Esophagus mucosa (tissue), 1 donor: ENCODE data around the gene BICDL1. TPM values are rescaled to one million over a fixed set of nuclear protein-coding genes. Genes with fewer than 3 reads are reported as not detected.
"Not testable (repeated sequence)": the region's sequence is repeated elsewhere in the genome, so short reads cannot be mapped to it uniquely, and the experiment has no call there.

Source experiments
- ATAC-seq: fragments of 200-7000 bp; cut with Tn5 transposase; one replicate; pipeline ENCODE4 v1.9.1; 2020
- total RNA-seq: library from RNA; stranded (reverse); gene quantifications from one replicate; pipeline ENCODE4 v1.2.4, GENCODE V29; 2023
- donor health status: DM: yes; HTN: yes; CAD: no.

The BICDL1 gene
- total RNA-seq, result 32.6 TPM

DNA sequence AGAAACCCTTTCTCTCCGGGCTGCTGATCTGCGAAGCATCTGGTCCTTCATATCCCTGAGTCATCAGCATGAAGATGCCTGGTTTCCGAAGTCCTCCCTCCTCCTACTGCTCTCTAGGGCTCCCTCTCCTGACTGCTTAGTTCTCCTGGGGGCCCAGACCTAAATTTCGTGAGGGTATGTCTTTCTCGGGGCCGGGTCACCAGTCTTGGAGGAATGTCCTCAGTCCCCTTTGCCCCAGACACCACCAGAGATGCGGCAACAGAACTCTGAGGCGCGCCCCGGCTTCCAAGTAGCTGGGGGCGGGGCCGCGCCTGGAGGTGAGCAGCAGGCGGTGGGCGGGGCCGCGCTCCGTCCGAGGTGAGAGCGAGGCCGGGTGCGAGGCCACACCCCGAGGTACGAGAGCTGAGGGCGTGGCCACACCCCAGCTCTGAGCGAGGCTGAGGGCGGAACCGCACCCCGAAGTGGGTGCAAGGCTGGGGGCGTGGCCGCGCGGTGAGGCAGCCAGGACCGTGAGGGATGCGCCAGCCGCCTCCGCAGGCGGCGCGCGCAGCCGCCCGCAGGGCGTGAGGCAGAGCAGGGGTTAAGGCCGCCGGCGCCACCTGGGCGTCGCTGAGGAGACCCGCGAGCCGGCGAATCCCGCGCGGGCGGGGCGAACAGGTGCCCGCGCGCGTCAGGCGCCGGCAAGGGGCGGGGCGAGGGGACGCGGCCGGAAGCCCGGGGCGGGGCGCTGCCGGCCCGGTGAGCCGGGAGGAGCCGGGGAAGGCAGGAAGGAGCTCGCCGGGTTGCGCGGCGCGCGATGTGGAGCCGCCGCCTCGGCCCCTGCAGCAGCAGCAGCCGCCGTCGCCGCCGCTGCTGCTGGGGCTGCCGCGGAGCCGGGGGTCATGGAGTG is at the start of gene BICDL1:
TSS of gene BICDL1 (plus strand) at position 765 of the 889 bp plus-strand sequence. CDS start 633 bp downstream, outside the sequence.
- ATAC-seq, result peak; percentile 98

- peak; percentile 87 for ATAC-seq
Observed at GRCh38 chr12:119940897-119941296, 48.1 kb upstream of the BICDL1 start.

DNA sequence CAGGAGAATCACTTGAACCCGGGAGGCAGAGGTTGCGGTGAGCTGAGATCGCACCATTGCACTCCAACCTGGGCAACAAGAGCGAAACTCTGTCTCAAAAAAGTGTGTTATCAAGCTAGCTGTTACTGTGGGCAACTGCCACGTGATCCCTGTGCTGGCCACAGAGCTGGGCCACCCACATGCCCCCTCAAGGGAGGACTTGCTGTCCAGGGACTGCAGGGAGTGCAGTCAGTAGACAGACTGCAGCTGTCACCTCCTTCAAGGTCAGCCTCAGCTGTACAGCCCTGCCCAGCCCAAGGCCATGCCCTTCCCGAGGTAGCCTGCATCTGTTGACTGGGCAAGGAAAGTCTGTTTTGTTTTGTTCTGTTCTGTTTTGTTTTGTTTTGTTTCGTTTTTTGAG is 46.6 kb upstream of the BICDL1 start:
- no peak for ATAC-seq

GRCh38 chr12:119946213-119946612 is 42.8 kb upstream of the BICDL1 start:
- no peak for ATAC-seq

DNA sequence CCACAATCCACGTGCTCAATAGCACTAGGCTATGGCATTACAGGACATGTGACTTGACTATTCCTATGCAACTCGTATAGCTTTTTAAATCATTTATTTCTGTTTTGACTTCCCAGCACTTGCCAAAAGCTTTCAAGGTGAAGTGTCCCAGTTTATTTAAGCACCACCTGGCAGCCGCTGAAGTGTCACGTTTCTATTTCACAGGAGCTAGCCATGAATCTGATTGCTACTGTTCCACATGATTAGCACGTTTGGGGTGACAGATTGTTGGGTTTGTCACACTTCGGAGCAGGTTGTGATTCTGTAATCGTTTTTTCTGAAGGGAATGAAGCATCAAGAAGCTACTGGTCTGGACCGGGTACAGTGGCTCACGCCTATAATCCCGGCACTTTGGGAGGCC is 39.9 kb upstream of the BICDL1 start:
- no peak for ATAC-seq

DNA sequence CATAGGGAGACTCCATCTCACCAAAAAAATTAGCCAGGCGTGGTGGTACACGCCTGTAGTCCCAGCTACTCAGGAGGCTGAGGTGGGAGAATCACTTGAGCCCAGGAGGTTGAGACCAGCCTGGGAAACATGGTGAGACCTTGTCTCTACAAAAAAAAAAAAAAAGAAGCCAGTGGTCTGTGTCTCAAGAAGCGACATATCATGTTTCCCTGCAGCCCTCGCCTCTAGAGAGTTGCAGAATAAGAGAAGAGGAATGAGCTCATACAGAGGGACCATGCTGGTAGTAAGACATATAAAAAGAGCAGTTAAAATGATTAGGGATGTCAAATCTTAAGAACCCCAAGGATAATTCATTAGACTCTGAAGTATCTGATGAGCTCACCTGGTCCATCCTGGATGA is 39.4 kb upstream of the BICDL1 start:
- no peak for ATAC-seq

DNA sequence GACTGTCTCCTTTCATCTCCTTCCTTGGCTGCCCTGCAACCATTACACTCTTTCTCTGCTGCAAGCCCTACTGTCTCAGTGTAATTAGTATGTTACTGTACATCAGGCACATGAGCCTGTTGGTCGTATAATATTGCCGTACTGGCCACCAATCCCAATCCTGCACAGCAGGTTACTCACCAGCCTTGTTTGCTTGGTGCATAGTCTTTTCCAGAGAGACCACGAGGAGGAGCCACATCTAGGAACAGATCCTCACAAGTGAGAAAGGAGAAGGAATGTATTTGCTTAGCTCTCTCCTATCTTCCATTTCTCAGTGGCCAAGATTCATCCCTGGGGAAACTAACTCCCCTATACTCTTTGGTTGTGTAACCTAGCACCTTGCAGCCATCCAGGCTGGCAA is 33.0 kb upstream of the BICDL1 start:
- no peak for ATAC-seq

DNA sequence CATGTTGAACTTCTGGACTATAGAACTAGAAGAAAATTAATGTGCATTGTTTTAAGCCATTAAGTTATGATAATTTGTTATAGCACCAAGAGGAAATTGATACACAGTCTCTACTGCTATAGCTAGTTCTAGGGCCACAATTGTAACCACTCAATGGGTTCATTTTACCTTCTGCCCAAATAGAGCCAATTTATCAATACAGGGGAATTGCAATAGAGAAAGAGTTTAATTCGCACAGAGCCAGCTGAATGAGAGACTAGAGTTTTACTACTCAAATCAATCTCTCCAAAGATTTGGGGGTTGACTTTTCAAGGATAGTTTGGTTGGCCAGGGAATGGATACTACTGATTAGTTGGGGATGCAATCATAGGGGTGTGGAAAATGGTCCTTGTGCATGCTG is 31.9 kb upstream of the BICDL1 start:
- ATAC-seq, result no peak

- ATAC-seq, result no peak
Observed at GRCh38 chr12:119959435-119959834, 29.6 kb upstream of the BICDL1 start.

- no peak for ATAC-seq
Observed at GRCh38 chr12:119964123-119964522, 24.9 kb upstream of the BICDL1 start.

DNA sequence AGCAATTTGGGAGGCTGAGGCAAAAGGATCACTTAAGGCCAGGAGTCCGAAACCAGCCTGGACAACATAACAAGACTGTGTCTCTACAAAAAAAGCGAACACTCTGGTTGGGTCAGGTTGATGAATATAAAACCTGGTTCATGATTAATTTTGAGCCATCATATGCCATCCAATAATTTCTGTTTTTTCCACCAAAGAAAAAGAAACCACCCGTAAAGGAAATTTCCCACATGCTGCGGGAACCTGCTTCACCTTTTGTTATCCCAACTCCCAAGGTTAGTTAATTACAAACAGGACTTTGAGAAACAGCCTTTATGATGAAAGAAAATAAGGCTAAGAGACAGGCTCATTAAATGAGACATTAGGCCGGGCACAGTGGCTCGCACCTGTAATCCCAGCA is 24.1 kb upstream of the BICDL1 start:
- ATAC-seq, result no peak

GRCh38 chr12:119980242-119980641 is 8.8 kb upstream of the BICDL1 start:
- ATAC-seq, result no peak

- ATAC-seq, result not testable (repeated sequence)
Observed at GRCh38 chr12:119980702-119981101, 8.3 kb upstream of the BICDL1 start.

DNA sequence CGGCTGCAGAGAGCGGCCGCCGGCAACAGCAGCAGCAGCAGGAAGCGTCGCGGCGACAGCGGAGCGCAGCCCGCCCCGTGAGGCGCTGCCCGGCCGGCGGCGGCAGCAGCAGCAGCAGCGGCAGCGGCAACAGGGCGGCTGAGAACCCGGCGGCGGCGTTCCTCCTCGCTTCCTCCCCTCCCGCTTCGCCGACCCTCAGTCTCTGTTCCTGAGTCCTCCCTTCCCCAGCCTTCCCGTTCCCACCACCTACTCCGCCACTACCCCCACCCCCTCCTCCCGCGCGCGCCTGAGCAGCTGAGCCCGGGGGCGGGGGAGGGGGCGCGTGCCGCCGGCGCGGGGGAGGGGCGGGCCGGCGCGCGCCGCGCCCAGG is 310 bp downstream of the BICDL1 start:
- ATAC-seq, result no peak

- peak; percentile 45 for ATAC-seq
Observed at GRCh38 chr12:119989731-119990381, 820 bp downstream of the BICDL1 start.

GRCh38 chr12:119990382-119990874 is 1.4 kb downstream of the BICDL1 start:
- peak; percentile 9 for ATAC-seq

DNA sequence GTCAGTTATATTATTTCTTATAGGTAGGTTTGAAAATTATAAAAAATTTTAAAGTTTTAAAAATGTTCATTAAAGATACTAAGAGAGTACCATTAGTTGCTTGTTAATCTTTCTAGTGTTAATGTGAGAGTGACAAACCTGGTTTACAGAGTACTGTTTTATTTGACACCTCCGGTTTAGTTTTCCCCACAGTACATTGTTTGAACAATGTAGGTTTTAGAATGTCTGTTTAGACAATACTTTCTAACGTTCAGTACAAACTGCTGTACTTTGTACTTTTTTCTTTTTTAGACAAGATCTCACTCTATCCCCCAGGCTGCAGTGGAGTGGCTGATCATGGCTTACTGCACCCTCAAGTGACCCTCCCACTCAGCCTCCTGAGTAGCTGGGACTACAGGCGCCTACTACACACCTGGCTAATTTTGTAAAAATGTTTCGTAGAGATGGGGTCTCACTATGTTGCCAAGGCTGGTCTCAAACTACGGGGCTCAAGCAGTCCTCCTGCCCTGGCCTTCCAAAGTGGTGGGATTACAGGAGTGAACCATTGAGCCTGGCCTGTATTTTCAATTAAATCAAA is 3.2 kb downstream of the BICDL1 start:
- no peak for ATAC-seq

DNA sequence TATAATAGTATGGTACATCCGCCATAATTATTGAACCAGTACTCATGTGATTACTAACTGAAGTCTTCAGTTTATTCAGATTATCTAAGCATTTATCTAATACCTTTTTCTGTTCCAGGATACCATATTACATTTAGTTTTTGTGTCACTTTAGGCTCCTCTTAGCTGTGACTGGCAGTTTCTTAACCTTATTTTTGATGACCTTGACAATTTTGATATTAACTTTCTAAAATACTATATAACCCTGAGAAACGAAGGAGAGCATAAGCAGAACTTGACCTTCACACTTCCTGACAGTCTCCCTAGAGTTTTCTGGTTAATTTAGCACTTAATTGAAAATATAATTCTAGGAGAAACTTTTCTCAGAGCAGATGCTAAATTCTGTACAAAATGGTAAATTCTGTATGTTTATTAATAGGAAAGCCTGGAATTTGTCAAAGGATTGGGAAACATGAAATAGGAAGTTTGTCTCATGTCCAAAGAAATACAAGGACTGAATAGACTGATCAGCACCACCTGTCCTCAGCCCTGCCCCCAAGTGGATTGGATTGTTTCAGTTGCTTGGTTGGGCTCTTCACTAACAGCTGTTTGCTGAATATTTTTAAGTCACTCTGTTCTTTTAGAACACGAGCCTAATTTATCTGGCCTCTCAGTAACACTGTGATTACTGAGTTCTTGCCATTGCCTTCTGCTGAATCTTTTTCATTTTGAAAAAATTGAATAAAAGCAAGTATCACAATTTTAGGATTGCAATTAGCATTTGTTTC is 6.0 kb downstream of the BICDL1 start:
- ATAC-seq, result no peak

GRCh38 chr12:119996417-119996816 is 7.4 kb downstream of the BICDL1 start:
- no peak for ATAC-seq

DNA sequence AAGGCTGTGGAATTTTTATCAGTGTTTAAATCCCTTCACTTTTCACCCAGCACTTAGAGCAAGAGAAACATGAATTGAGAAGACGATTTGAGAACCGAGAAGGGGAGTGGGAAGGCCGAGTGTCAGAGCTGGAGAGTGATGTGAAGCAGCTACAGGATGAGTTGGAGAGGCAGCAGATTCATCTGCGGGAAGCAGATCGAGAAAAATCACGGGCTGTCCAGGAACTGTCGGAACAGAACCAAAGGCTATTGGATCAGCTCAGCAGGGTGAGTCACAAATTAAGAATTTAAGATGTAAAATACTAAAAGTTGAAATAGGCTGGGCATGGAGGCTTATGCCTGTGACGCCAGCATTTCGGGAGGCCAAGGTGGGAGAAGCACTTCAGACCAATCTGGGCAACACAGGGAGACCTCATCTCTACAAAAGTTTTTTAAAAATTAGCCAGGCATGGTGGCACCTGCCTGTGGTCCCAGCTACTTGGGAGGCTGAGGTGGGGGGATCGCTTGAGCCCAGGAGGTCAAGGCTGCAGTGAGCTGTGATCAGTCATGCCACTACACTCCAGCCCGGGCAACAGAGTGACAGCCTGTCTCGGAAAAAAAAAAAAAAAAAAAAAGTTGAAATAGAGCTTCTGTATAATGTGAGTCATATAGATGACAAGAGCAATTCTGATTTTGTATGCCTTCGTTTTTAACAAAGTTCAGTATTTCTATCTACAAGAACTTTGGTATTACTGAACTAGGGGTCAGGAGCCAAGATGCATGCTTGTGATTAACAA is 9.6 kb downstream of the BICDL1 start:
- ATAC-seq, result no peak

DNA sequence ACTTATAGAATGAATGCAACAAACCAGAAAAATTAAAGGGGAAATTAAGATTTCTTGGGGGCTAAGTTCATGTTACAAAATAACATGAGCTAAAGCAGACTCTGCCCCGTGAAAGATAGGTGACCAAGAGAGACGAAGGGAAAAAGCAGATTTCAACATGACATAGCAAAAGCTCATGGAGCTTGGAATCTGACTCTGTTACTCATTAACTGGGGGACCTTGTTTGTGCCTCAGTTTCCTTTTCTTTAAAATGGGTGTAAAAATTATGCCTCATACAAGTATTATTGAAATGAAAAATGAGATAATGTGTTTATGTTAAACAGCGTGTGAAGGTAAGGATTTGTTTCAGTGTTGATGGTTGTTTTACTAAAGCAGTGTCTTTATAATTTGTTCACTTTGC is 11.5 kb downstream of the BICDL1 start:
- ATAC-seq, result no peak
